Right ventricle myocardium inferior (tissue), 1 donor: Measurements from ENCODE around the gene SKIC8. TPM values are rescaled to one million over a fixed set of nuclear protein-coding genes. Genes with fewer than 3 reads are reported as not detected.

Experiments used
- ATAC-seq: fragments of 200-7000 bp; cut with Tn5 transposase; one replicate; pipeline ENCODE4 v1.9.1; 2020; ENCODE audit warnings: mild to moderate bottlenecking, moderate library complexity
- DNase-seq: peaks from one replicate; pipeline ENCODE4 v3.0.0; 2021; ENCODE audit errors: missing footprints
- intact Hi-C: fragments of 100-400 bp; cut with DNase I; formaldehyde crosslinking; loops from one replicate; pipeline ENCODE4 v1.11.0; 2022
- long read RNA-seq: library from polyadenylated mRNA; unstranded; transcript quantifications from one replicate; pipeline ENCODE4 v2.0.0, GENCODE V29; 2021
- total RNA-seq: library from RNA; stranded (reverse); fragmentation: NEBNext Ultra II Directional; extraction: Animal tissue kit (Norgen Biotek cat#: 25700); gene quantifications from one replicate; pipeline ENCODE4 v1.2.1, GENCODE V29; 2021
- donor health status: DM: no; HTN: yes; CAD: no; lungs with severe emphysema.

The SKIC8 gene
- 30.0 TPM for total RNA-seq
- long read RNA-seq, transcript WDR61-201 (11 exons, 1,387 nt) = major isoform, 16 of 22 reads
- long read RNA-seq, partial matches to known transcripts = 1 of 22 reads
- long read RNA-seq, other reads (novel, unspliced or antisense) = 5 of 22 reads

- DNase-seq (peak; percentile 97), ATAC-seq (peak; percentile 100)
- intact Hi-C loops = no loop called here
Observed at GRCh38 chr15:78299101-78299930, at the start of gene SKIC8. Gene SKIC8 (minus strand): TSS chr15:78299609. CDS start chr15:78295686, 3,923 bp downstream.

- no peak for ATAC-seq
- intact Hi-C loops = no loop called here
- no peak for DNase-seq
Observed at GRCh38 chr15:78347586-78348543, 48.5 kb upstream of the SKIC8 start.

GRCh38 chr15:78345396-78346125 is 46.2 kb upstream of the SKIC8 start:
- DNase-seq (no peak), ATAC-seq (no peak)
- intact Hi-C loops = no loop called here

- no peak for DNase-seq
- intact Hi-C loops = no loop called here
- ATAC-seq = no peak
Observed at GRCh38 chr15:78343276-78344060, 44.1 kb upstream of the SKIC8 start.

GRCh38 chr15:78342021-78342420 is 42.6 kb upstream of the SKIC8 start:
- intact Hi-C loops = no loop called here
- ATAC-seq = no peak
- DNase-seq = no peak

- intact Hi-C loops = no loop called here
- ATAC-seq (no peak), DNase-seq (no peak)
Observed at GRCh38 chr15:78341057-78341987, 41.9 kb upstream of the SKIC8 start.

- intact Hi-C loops = no loop called here
- DNase-seq (no peak), ATAC-seq (no peak)
Observed at GRCh38 chr15:78340231-78341056, 41.0 kb upstream of the SKIC8 start, which contains the start of gene CRABP1. Gene CRABP1 (plus strand): TSS chr15:78340353. CDS start chr15:78340429, 76 bp downstream.

- ATAC-seq (no peak), DNase-seq (no peak)
- intact Hi-C loops = no loop called here
Observed at GRCh38 chr15:78339559-78339958, 40.1 kb upstream of the SKIC8 start.

GRCh38 chr15:78338781-78339180 is 39.4 kb upstream of the SKIC8 start:
- intact Hi-C loops = no loop called here
- no peak for DNase-seq
- ATAC-seq = no peak

GRCh38 chr15:78335985-78336384 is 36.6 kb upstream of the SKIC8 start:
- ATAC-seq (no peak), DNase-seq (no peak)
- intact Hi-C loops = no loop called here

- ATAC-seq = no peak
- intact Hi-C loops = no loop called here
Observed at GRCh38 chr15:78334845-78335244, 35.4 kb upstream of the SKIC8 start.

GRCh38 chr15:78329625-78330024 is 30.2 kb upstream of the SKIC8 start:
- DNase-seq (no peak), ATAC-seq (no peak)
- intact Hi-C loops = no loop called here

More at GRCh38 chr15:78334845-78335244, 35.4 kb upstream of the SKIC8 start:
- no peak for DNase-seq

GRCh38 chr15:78327466-78327865 is 28.1 kb upstream of the SKIC8 start:
- intact Hi-C loops = no loop called here
- DNase-seq = no peak
- no peak for ATAC-seq

GRCh38 chr15:78325092-78325843 is 25.9 kb upstream of the SKIC8 start:
- DNase-seq = no peak
- peak; percentile 42 for ATAC-seq
- intact Hi-C loops = no loop called here

- intact Hi-C loops = no loop called here
- ATAC-seq (no peak), DNase-seq (no peak)
Observed at GRCh38 chr15:78324144-78324543, 24.7 kb upstream of the SKIC8 start.
